ENCODE measurements around the gene FMO3. TPM values are rescaled to one million over a fixed set of nuclear protein-coding genes. Genes with fewer than 3 reads are reported as not detected.

Gene FMO3
- total RNA-seq, 4 donors from 2014 or later: 2.3 to 5.5 (median 4.3) TPM

DNA sequence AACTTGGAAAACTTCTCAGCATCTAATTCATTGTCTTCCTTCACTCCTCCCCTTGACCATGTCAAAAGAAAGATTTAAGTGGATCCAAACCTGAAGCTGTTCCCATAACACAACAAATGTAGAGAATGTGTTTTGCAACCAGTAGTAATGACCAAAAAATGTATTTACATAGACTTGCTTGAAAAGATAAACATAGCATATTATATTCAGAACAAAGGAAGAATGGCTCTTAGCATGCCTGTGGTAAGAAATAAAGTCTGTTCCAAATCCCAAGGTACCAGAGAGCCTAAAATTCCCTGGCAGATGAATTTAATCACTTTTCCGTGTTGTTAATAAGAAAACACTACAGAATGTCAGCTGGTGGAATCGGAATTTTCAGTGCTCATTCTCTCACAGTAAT is 36.8 kb downstream of the FMO3 start:
- Histone ChIP-seq H3K9me3 (peaks cover 0 to 5% (median 0%) of the 10 kb centered on the region in 3 donors), H3K36me3 (no peaks in the 10 kb centered on the region), H3K27me3 (no peaks in the 10 kb centered on the region), H3K4me1 (peaks cover 6 to 34% (median 16%) of the 10 kb centered on the region in 3 donors), H3K27ac (peak overlapping the region in 3 of 4 donors; percentile 51 to 57 (median 53)), H3K4me3 (no peak overlapping the region)
- WGBS, 2 donors (ENCODE audit: low coverage in 1 of 2): 18 to 34% methylated on average over 2 of the region's 2 CpGs
- TF ChIP-seq, protein P1, sequence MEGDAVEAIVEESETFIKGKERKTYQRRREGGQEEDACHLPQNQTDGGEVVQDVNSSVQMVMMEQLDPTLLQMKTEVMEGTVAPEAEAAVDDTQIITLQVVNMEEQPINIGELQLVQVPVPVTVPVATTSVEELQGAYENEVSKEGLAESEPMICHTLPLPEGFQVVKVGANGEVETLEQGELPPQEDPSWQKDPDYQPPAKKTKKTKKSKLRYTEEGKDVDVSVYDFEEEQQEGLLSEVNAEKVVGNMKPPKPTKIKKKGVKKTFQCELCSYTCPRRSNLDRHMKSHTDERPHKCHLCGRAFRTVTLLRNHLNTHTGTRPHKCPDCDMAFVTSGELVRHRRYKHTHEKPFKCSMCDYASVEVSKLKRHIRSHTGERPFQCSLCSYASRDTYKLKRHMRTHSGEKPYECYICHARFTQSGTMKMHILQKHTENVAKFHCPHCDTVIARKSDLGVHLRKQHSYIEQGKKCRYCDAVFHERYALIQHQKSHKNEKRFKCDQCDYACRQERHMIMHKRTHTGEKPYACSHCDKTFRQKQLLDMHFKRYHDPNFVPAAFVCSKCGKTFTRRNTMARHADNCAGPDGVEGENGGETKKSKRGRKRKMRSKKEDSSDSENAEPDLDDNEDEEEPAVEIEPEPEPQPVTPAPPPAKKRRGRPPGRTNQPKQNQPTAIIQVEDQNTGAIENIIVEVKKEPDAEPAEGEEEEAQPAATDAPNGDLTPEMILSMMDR (IDR thresholded peaks at IDR 0.05): no peak
- no peak for TF ChIP-seq EP300 (IDR thresholded peaks at IDR 0.05)
- no peak for TF ChIP-seq POLR2AphosphoS5 (IDR thresholded peaks at IDR 0.05)
- no peak for TF ChIP-seq POLR2A (IDR thresholded peaks at IDR 0.05)
- peak; percentile 39 for ATAC-seq

DNA sequence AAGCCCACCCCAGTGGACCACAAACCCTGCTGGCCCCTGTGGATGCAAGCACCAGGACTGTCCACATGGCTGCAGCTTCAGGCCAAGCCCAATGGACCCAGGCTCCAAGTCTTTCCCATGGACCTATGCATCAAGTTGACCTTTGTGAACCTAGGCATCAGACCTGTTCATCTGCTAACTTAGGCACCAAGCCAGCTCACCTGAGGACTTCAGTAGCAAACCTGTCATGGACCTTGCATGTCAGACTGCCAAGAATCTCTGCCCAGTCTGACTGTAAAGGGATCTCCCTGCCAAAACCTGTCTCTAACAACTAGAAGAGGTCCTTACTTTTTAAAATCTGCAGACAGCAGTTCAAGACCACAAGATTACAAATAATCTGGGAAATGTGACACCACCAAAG is 37.8 kb downstream of the FMO3 start:
- Histone ChIP-seq H3K4me3 (no peak overlapping the region), H3K36me3 (no peaks in the 10 kb centered on the region), H3K4me1 (peaks cover 6 to 27% (median 16%) of the 10 kb centered on the region in 3 donors), H3K27ac (peak overlapping the region in 2 of 4 donors; percentile 51 to 53), H3K9me3 (peaks cover 0 to 5% (median 0%) of the 10 kb centered on the region in 3 donors), H3K27me3 (no peaks in the 10 kb centered on the region)
- ATAC-seq: no peak
- no peak for TF ChIP-seq EP300 (IDR thresholded peaks at IDR 0.05)
- TF ChIP-seq, protein P1 (IDR thresholded peaks at IDR 0.05): no peak
- TF ChIP-seq POLR2AphosphoS5 (IDR thresholded peaks at IDR 0.05): no peak
- TF ChIP-seq POLR2A (IDR thresholded peaks at IDR 0.05): no peak

DNA sequence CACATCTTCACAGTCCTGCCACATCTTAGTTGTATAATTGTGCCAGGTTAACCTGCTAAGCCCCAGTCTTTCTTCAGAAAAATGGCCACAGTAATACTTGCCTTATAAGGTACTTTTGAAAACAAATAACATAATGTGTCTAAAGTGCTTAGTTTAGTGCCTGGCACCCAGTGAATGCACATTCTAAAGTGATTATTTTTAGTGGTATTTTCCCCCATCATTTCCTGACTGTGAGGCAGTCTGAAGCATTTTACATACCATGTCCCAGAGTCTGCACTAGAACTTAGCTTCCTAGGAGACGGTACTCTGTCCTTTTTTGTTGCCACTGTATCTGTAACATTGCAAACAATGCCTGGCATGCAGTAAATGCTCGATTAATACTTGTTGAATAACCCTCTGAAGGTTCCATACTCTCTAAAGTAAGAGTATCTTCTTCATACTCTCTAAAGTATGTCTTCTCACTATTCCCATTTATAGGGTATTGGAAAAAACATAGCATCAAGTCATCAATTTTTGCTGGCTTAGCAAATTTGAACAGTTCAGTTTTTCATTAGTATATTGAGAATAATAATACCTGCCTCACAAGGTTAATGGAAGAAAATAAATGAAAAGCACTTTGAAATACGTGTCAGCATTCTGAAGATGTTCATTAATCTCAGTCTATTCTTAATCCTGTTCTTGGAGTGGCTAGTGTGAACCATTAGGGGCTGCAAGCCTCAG is 43.7 kb downstream of the FMO3 start:
- ATAC-seq: no peak
- no peaks in the 10 kb centered on the region for H3K27me3 ChIP-seq
- no peak overlapping the region for H3K27ac ChIP-seq
- H3K4me3 ChIP-seq: no peak overlapping the region
- peaks cover 0 to 5% (median 0%) of the 10 kb centered on the region in 3 donors for H3K9me3 ChIP-seq
- no peak for TF ChIP-seq EP300 (IDR thresholded peaks at IDR 0.05)
- WGBS, 2 donors (ENCODE audit: low coverage in 1 of 2): 64 to 66% methylated on average over 3 of the region's 3 CpGs
- H3K36me3 ChIP-seq: no peaks in the 10 kb centered on the region
- peaks cover 0 to 12% (median 3%) of the 10 kb centered on the region in 3 donors for H3K4me1 ChIP-seq

DNA sequence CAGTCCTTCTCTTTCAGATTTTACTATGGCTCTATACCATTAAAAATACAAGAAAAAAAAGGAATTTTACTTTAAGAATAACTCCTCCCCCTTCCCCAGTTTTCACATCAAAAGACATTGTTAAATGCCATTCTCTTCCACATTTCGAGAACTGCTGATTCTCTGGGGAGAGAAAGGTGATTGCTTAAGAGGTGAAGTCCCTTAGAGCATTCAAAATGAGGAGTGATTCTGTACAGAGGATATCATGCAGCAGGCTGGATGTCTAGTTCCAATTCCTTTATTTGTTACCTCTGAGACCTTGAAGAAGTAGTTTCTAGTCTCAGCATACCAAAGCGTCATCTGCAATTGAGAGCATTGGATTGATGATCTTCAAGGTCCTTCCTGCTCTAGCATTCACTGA is 46.9 kb downstream of the FMO3 start:
- peaks cover 12 to 43% (median 22%) of the 10 kb centered on the region in 3 donors for H3K4me1 ChIP-seq
- no peaks in the 10 kb centered on the region for H3K27me3 ChIP-seq
- TF ChIP-seq, protein P1 (IDR thresholded peaks at IDR 0.05): no peak
- no peak overlapping the region for H3K27ac ChIP-seq
- ATAC-seq: no peak
- no peaks in the 10 kb centered on the region for H3K9me3 ChIP-seq
- no peak overlapping the region for H3K4me3 ChIP-seq
- H3K36me3 ChIP-seq: no peaks in the 10 kb centered on the region
- WGBS, 2 donors (ENCODE audit: low coverage in 1 of 2): 71 to 75% methylated on average over 1 to 2 of the region's 2 CpGs

DNA sequence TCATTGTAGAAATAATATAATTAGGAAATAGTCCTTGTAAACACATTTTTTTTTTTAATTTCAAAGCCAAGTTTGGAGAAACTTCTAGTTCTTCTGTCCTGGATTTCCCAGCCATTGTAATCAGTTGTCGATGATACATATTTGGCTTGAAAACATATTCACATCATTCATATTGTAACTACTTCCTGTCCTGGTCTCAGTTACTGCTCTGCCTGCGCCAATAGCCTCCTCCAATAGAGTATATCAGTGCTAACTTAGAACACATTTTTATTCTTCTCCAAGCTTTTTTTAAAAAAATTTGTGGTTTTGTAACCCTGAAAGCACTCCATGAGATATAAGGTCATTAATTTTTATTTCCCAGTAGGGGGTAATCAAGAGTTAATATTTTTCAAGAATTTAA is 48.3 kb downstream of the FMO3 start:
- no peak for TF ChIP-seq POLR2A (IDR thresholded peaks at IDR 0.05)
- TF ChIP-seq, protein P1 (IDR thresholded peaks at IDR 0.05): no peak
- no peak for TF ChIP-seq POLR2AphosphoS5 (IDR thresholded peaks at IDR 0.05)
- TF ChIP-seq EP300 (IDR thresholded peaks at IDR 0.05): no peak
- Histone ChIP-seq H3K4me1 (peaks cover 14 to 56% (median 26%) of the 10 kb centered on the region in 3 donors), H3K27me3 (no peaks in the 10 kb centered on the region), H3K4me3 (no peak overlapping the region), H3K36me3 (no peaks in the 10 kb centered on the region), H3K27ac (peak overlapping the region in 2 of 4 donors; percentile 78 to 83), H3K9me3 (no peaks in the 10 kb centered on the region)
- ATAC-seq: no peak
- WGBS, 2 donors (ENCODE audit: low coverage in 1 of 2): 40 to 60% methylated on average over 2 of the region's 2 CpGs
